ENCODE data around the gene KLHL29.

The KLHL29 gene

GRCh38 chr2:23656597-23656973, 271.6 kb downstream of the KLHL29 start:
- no peaks in the 10 kb centered on the region for H3K9me3 ChIP-seq (replicated peaks; ENCODE audit: insufficient read depth, low read length)
- TF ChIP-seq, protein P1, sequence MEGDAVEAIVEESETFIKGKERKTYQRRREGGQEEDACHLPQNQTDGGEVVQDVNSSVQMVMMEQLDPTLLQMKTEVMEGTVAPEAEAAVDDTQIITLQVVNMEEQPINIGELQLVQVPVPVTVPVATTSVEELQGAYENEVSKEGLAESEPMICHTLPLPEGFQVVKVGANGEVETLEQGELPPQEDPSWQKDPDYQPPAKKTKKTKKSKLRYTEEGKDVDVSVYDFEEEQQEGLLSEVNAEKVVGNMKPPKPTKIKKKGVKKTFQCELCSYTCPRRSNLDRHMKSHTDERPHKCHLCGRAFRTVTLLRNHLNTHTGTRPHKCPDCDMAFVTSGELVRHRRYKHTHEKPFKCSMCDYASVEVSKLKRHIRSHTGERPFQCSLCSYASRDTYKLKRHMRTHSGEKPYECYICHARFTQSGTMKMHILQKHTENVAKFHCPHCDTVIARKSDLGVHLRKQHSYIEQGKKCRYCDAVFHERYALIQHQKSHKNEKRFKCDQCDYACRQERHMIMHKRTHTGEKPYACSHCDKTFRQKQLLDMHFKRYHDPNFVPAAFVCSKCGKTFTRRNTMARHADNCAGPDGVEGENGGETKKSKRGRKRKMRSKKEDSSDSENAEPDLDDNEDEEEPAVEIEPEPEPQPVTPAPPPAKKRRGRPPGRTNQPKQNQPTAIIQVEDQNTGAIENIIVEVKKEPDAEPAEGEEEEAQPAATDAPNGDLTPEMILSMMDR (IDR thresholded peaks at IDR 0.05; ENCODE audit: low read length) = no peak
- no peak for TF ChIP-seq EZH2 (optimal IDR thresholded peaks at IDR 0.05; ENCODE audit: low read depth, low read length)
- no peak for TF ChIP-seq EZH2phosphoT487 (IDR thresholded peaks at IDR 0.05; ENCODE audit: low read length)
- H3K4me2 ChIP-seq (ENCODE audit: low read depth, low read length) = no peak overlapping the region
- no peaks in the 10 kb centered on the region for H3K27me3 ChIP-seq (replicated peaks; ENCODE audit: insufficient read depth, low read length)
- no peaks in the 10 kb centered on the region for H3K36me3 ChIP-seq (replicated peaks; ENCODE audit: insufficient read depth, low read length)
- DNase-seq = no peak
- no peak overlapping the region for H3K9ac ChIP-seq (ENCODE audit: low read length)
- no peaks in the 10 kb centered on the region for H3F3A ChIP-seq (ENCODE audit: insufficient read depth, low read length)
- H3K79me2 ChIP-seq (ENCODE audit: low read length) = no peaks in the 10 kb centered on the region
- no peak overlapping the region for H3K27ac ChIP-seq (ENCODE audit: low read length)
- H3K4me1 ChIP-seq (ENCODE audit: low read length) = no peaks in the 10 kb centered on the region
- H3K9me2 ChIP-seq (replicated peaks; ENCODE audit: insufficient read depth, low read length) = no peaks in the 10 kb centered on the region
- H4K20me1 ChIP-seq (ENCODE audit: insufficient read depth, low read length) = no peaks in the 10 kb centered on the region
- H2AFZ ChIP-seq (ENCODE audit: low read length) = no peak overlapping the region
- no peak overlapping the region for H3K4me3 ChIP-seq (ENCODE audit: low read length)

GRCh38 chr2:23657371-23657770, 272.4 kb downstream of the KLHL29 start:
- Histone ChIP-seq H3K4me3 (ENCODE audit: low read length) (no peak overlapping the region), H4K20me1 (ENCODE audit: insufficient read depth, low read length) (no peaks in the 10 kb centered on the region), H3K4me1 (ENCODE audit: low read length) (no peaks in the 10 kb centered on the region), H3K9ac (ENCODE audit: low read length) (no peak overlapping the region), H3K9me3 (replicated peaks; ENCODE audit: insufficient read depth, low read length) (no peaks in the 10 kb centered on the region), H3K79me2 (ENCODE audit: low read length) (no peaks in the 10 kb centered on the region), H3F3A (ENCODE audit: insufficient read depth, low read length) (no peaks in the 10 kb centered on the region), H3K27ac (ENCODE audit: low read length) (no peak overlapping the region), H3K9me2 (replicated peaks; ENCODE audit: insufficient read depth, low read length) (no peaks in the 10 kb centered on the region), H2AFZ (ENCODE audit: low read length) (no peak overlapping the region), H3K36me3 (replicated peaks; ENCODE audit: insufficient read depth, low read length) (no peaks in the 10 kb centered on the region), H3K27me3 (replicated peaks; ENCODE audit: insufficient read depth, low read length) (no peaks in the 10 kb centered on the region), H3K4me2 (ENCODE audit: low read depth, low read length) (no peak overlapping the region)
- DNase-seq = no peak
- no peak for TF ChIP-seq EZH2phosphoT487 (IDR thresholded peaks at IDR 0.05; ENCODE audit: low read length)
- TF ChIP-seq, protein P1 (IDR thresholded peaks at IDR 0.05; ENCODE audit: low read length) = no peak
- TF ChIP-seq EZH2 (optimal IDR thresholded peaks at IDR 0.05; ENCODE audit: low read depth, low read length) = no peak

GRCh38 chr2:23657934-23658333, 273.0 kb downstream of the KLHL29 start:
- Histone ChIP-seq H3F3A (ENCODE audit: insufficient read depth, low read length) (no peaks in the 10 kb centered on the region), H4K20me1 (ENCODE audit: insufficient read depth, low read length) (no peaks in the 10 kb centered on the region), H2AFZ (ENCODE audit: low read length) (no peak overlapping the region), H3K4me1 (ENCODE audit: low read length) (no peaks in the 10 kb centered on the region), H3K27ac (ENCODE audit: low read length) (no peak overlapping the region), H3K79me2 (ENCODE audit: low read length) (no peaks in the 10 kb centered on the region), H3K4me2 (ENCODE audit: low read depth, low read length) (no peak overlapping the region), H3K27me3 (replicated peaks; ENCODE audit: insufficient read depth, low read length) (no peaks in the 10 kb centered on the region), H3K4me3 (ENCODE audit: low read length) (no peak overlapping the region), H3K36me3 (replicated peaks; ENCODE audit: insufficient read depth, low read length) (no peaks in the 10 kb centered on the region), H3K9me2 (replicated peaks; ENCODE audit: insufficient read depth, low read length) (no peaks in the 10 kb centered on the region), H3K9me3 (replicated peaks; ENCODE audit: insufficient read depth, low read length) (no peaks in the 10 kb centered on the region), H3K9ac (ENCODE audit: low read length) (no peak overlapping the region)
- no peak for TF ChIP-seq EZH2phosphoT487 (IDR thresholded peaks at IDR 0.05; ENCODE audit: low read length)
- no peak for TF ChIP-seq EZH2 (optimal IDR thresholded peaks at IDR 0.05; ENCODE audit: low read depth, low read length)
- TF ChIP-seq, protein P1 (IDR thresholded peaks at IDR 0.05; ENCODE audit: low read length) = no peak
- no peak for DNase-seq
